H9 (cell line): Measurements from ENCODE around the gene SYMPK. TPM values are rescaled to one million over a fixed set of nuclear protein-coding genes. Genes with fewer than 3 reads are reported as not detected.
A peak's percentile ranks its signal among the peaks of the same experiment; 100 is the strongest.

Experiments
- DNase-seq: peaks from one replicate; pipeline ENCODE4 v3.0.0-alpha.2; 2017
- H2AFZ ChIP-seq: one replicate; pipeline ENCODE4 v1.6.1; 2013; ENCODE audit warnings: mild to moderate bottlenecking, low read length, control low read depth, moderate library complexity
- H2AK5ac ChIP-seq: 2 replicates; pipeline ENCODE4 v1.6.1; 2013; ENCODE audit warnings: low read length, control low read depth, mixed read lengths; ENCODE audit not compliant: insufficient read length
- H2BK120ac ChIP-seq: one replicate; pipeline ENCODE4 v1.6.1; 2013; ENCODE audit warnings: low read depth, mild to moderate bottlenecking, low read length, control low read depth, inconsistent platforms; ENCODE audit not compliant: poor library complexity, severe bottlenecking
- H2BK12ac ChIP-seq: 2 replicates; pipeline ENCODE4 v1.6.1; 2013; ENCODE audit warnings: low read length, control low read depth, mixed read lengths, low read depth; ENCODE audit not compliant: insufficient read length
- H2BK15ac ChIP-seq: 2 replicates; pipeline ENCODE4 v1.6.1; 2013; ENCODE audit warnings: low read depth, low read length, control low read depth
- H2BK20ac ChIP-seq: one replicate; pipeline ENCODE4 v1.6.1; 2013; ENCODE audit warnings: low read depth, mild to moderate bottlenecking, low read length, control low read depth, inconsistent platforms; ENCODE audit not compliant: poor library complexity, severe bottlenecking
- H2BK5ac ChIP-seq: 2 replicates; pipeline ENCODE4 v1.6.1; 2013; ENCODE audit warnings: low read length, control low read depth, mixed read lengths; ENCODE audit not compliant: insufficient read length
- H3K14ac ChIP-seq: 2 replicates; pipeline ENCODE4 v1.6.1; 2013; ENCODE audit warnings: low read length, control low read depth; ENCODE audit not compliant: insufficient read depth
- H3K18ac ChIP-seq: 2 replicates; pipeline ENCODE4 v1.6.1; 2013; ENCODE audit warnings: low read depth, mild to moderate bottlenecking, mixed read lengths, low read length, control low read depth; ENCODE audit not compliant: insufficient read length
- H3K23ac ChIP-seq: 2 replicates; pipeline ENCODE4 v1.6.1; 2013; ENCODE audit warnings: low read length, control low read depth, mixed read lengths, low read depth; ENCODE audit not compliant: insufficient read length
- H3K23me2 ChIP-seq: 2 replicates; pipeline ENCODE4 v1.6.1; 2013; ENCODE audit warnings: low read depth, mild to moderate bottlenecking, mixed read lengths, low read length, control low read depth; ENCODE audit not compliant: insufficient read length, poor library complexity, severe bottlenecking
- H3K27ac ChIP-seq: 2 replicates; pipeline ENCODE4 v1.5.1; 2013; ENCODE audit warnings: low read length, control low read depth, mixed read lengths, low read depth; ENCODE audit not compliant: insufficient read length
- H3K27me3 ChIP-seq: 2 replicates; pipeline ENCODE4 v1.6.1; 2013; ENCODE audit warnings: low read length, control low read depth, inconsistent platforms; ENCODE audit not compliant: insufficient read depth
- H3K4ac ChIP-seq: 2 replicates; pipeline ENCODE4 v1.6.1; 2013; ENCODE audit warnings: low read depth, mild to moderate bottlenecking, control low read depth, inconsistent platforms, low read length, moderate library complexity
- H3K4me1 ChIP-seq: 2 replicates; pipeline ENCODE4 v1.6.1; 2013; ENCODE audit warnings: low read length, control low read depth, inconsistent platforms; ENCODE audit not compliant: insufficient read depth
- H3K4me2 ChIP-seq: 2 replicates; pipeline ENCODE4 v1.6.1; 2013; ENCODE audit warnings: low read length, control low read depth, mixed read lengths; ENCODE audit not compliant: insufficient read length, insufficient read depth
- H3K56ac ChIP-seq: 2 replicates; pipeline ENCODE4 v1.6.1; 2013; ENCODE audit warnings: low read depth, mild to moderate bottlenecking, mixed read lengths, low read length, control low read depth; ENCODE audit not compliant: insufficient read length
- H3K79me1 ChIP-seq: 2 replicates; pipeline ENCODE4 v1.6.1; 2013; ENCODE audit warnings: low read depth, mild to moderate bottlenecking, moderate library complexity, low read length, control low read depth, inconsistent platforms; ENCODE audit not compliant: insufficient read depth, poor library complexity, severe bottlenecking
- H3K79me2 ChIP-seq: 2 replicates; pipeline ENCODE4 v1.6.1; 2013; ENCODE audit warnings: low read length, control low read depth, inconsistent platforms; ENCODE audit not compliant: insufficient read depth
- H3K9ac ChIP-seq: 2 replicates; pipeline ENCODE4 v1.6.1; 2013; ENCODE audit warnings: low read length, control low read depth, mixed read lengths; ENCODE audit not compliant: insufficient read length; ENCODE audit errors: extremely low read depth
- H3K9me3 ChIP-seq: one replicate; pipeline ENCODE4 v1.6.1; 2013; ENCODE audit warnings: low read depth, low read length, inconsistent platforms; ENCODE audit not compliant: control insufficient read depth
- H3T11ph ChIP-seq: one replicate; pipeline ENCODE4 v1.6.1; 2013; ENCODE audit warnings: mild to moderate bottlenecking, low read length, control low read depth, inconsistent platforms
- H4K20me1 ChIP-seq: one replicate; pipeline ENCODE4 v1.6.1; 2013; ENCODE audit not compliant: control insufficient read depth, insufficient read length, insufficient read depth
- H4K5ac ChIP-seq: 2 replicates; pipeline ENCODE4 v1.6.1; 2013; ENCODE audit warnings: low read depth, mild to moderate bottlenecking, mixed read lengths, low read length, control low read depth; ENCODE audit not compliant: insufficient read length
- H4K8ac ChIP-seq: replicated peaks from 2 replicates; pipeline ENCODE4 v1.6.1; 2013; ENCODE audit warnings: low read length, control low read depth, mixed read lengths, low read depth; ENCODE audit not compliant: insufficient read length
- H4K91ac ChIP-seq: 2 replicates; pipeline ENCODE4 v1.6.1; 2013; ENCODE audit warnings: low read depth, mild to moderate bottlenecking, moderate library complexity, mixed read lengths, low read length, control low read depth; ENCODE audit not compliant: insufficient read length
- H3K27ac Mint-ChIP-seq, 3 experiments: 2 replicates in 2 of 3; 3 replicates in 1 of 3; pipeline ENCODE4 v1.8.0; 2020 to 2021; ENCODE audit warnings: mixed read lengths in 3 of 3, mild to moderate bottlenecking in 1 of 3, moderate library complexity in 1 of 3
- H3K27me3 Mint-ChIP-seq: 2 replicates; pipeline ENCODE4 v1.8.0; 2021; ENCODE audit warnings: low read depth, mild to moderate bottlenecking, moderate library complexity, mixed read lengths
- H3K36me3 Mint-ChIP-seq, 3 experiments: 2 replicates in 2 of 3; 3 replicates in 1 of 3; pipeline ENCODE4 v1.8.0; 2020 to 2021; ENCODE audit warnings: low read depth in 3 of 3, mixed read lengths in 3 of 3; ENCODE audit not compliant: insufficient read depth in 1 of 3
- H3K4me1 Mint-ChIP-seq, 2 experiments: 2 replicates each; pipeline ENCODE4 v1.8.0; 2020; ENCODE audit warnings: mixed read lengths in 2 of 2
- H3K4me3 Mint-ChIP-seq, 2 experiments: 2 replicates in 1 of 2; 3 replicates in 1 of 2; pipeline ENCODE4 v1.8.0; 2020 to 2021; ENCODE audit warnings: mild to moderate bottlenecking in 2 of 2, mixed read lengths in 2 of 2, moderate library complexity in 1 of 2
- H3K9me3 Mint-ChIP-seq, 2 experiments: 2 replicates in 1 of 2; 3 replicates in 1 of 2; pipeline ENCODE4 v1.8.0; 2020; ENCODE audit warnings: mild to moderate bottlenecking in 2 of 2, mixed read lengths in 2 of 2, moderate library complexity in 1 of 2
- WGBS: extraction: QIAGEN DNeasy Blood & Tissue Kit; methylation state at CpG from one replicate; pipeline ENCODE4 v1.1.7; 2013; ENCODE audit warnings: missing lambda C conversion rate, low lambda C conversion rate, mixed read lengths; ENCODE audit not compliant: insufficient read length; ENCODE audit errors: extremely low coverage; 5-methylcytosine and 5-hydroxymethylcytosine counted together
- total RNA-seq: library from RNA; stranded (reverse); gene quantifications from 2 replicates; pipeline ENCODE4 v1.2.1, GENCODE V29; 2021
- TF ChIP-seq, protein P1 (sequence below): fragments of 200-600 bp; sonication (generic); conservative IDR thresholded peaks from 3 replicates; pipeline ENCODE4 v1.8.0; 2021; ENCODE audit warnings: antibody characterized with exemption, mild to moderate bottlenecking

SYMPK gene
- total RNA-seq, 1 experiment from 2014 or later: 104 TPM

DNA sequence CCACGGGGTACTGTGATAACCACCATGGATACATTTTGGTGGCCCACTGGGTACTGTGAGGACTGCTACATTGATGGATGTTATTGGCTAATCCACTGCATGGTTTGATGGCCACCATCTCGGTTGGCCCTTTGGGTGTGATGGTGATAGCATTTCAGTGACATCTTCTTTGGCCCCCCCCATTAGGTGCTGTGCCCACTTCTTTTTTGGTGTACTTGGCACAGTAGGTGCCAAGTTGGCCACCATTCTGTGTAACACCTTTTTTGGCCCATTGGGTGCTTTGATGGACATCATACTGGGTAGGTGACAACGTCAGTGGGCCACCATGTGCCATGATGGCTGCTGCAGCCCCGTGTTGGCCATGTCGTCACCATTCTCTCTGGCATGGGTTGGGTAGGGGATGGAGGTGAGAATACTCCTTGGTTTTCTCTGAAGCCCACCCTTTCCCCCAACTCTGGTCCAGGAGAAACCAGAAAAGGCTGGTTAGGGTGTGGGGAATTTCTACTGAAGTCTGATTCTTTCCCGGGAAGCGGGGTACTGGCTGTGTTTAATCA is 10.3 kb upstream of the SYMPK start:
- no peak overlapping the region for H3T11ph ChIP-seq
- no peak overlapping the region for H2AK5ac ChIP-seq
- Mint-ChIP-seq H3K27me3 (no peaks in the 10 kb centered on the region; the same call in 1 of the 2 replicates), H3K36me3 (peaks cover 8 to 26% (median 20%) of the 10 kb centered on the region in 3 experiments; a peak in 6 of 7 replicates), H3K27ac (no peak overlapping the region), H3K4me3 (peak overlapping the region in 1 of 2 experiments; percentile 4; a peak in 1 of 5 replicates), H3K4me1 (peaks cover 19 to 30% of the 10 kb centered on the region in 2 experiments), H3K9me3 (no peaks in the 10 kb centered on the region)
- no peak overlapping the region for H2BK12ac ChIP-seq
- no peaks in the 10 kb centered on the region for H3K9me3 ChIP-seq
- H3K4me2 ChIP-seq: no peak overlapping the region
- H3K4me1 ChIP-seq: no peaks in the 10 kb centered on the region
- H2BK5ac ChIP-seq: no peak overlapping the region
- no peaks in the 10 kb centered on the region for H3K27me3 ChIP-seq
- no peak overlapping the region for H4K5ac ChIP-seq
- DNase-seq: no peak
- peaks cover 2% of the 10 kb centered on the region; the same call in 1 of the 2 replicates for H3K79me2 ChIP-seq
- H3K9ac ChIP-seq: no peak overlapping the region
- TF ChIP-seq, protein P1, sequence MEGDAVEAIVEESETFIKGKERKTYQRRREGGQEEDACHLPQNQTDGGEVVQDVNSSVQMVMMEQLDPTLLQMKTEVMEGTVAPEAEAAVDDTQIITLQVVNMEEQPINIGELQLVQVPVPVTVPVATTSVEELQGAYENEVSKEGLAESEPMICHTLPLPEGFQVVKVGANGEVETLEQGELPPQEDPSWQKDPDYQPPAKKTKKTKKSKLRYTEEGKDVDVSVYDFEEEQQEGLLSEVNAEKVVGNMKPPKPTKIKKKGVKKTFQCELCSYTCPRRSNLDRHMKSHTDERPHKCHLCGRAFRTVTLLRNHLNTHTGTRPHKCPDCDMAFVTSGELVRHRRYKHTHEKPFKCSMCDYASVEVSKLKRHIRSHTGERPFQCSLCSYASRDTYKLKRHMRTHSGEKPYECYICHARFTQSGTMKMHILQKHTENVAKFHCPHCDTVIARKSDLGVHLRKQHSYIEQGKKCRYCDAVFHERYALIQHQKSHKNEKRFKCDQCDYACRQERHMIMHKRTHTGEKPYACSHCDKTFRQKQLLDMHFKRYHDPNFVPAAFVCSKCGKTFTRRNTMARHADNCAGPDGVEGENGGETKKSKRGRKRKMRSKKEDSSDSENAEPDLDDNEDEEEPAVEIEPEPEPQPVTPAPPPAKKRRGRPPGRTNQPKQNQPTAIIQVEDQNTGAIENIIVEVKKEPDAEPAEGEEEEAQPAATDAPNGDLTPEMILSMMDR: no peak
- peaks cover 3% of the 10 kb centered on the region for H4K20me1 ChIP-seq
- no peak overlapping the region for H3K18ac ChIP-seq
- no peak overlapping the region for H2BK20ac ChIP-seq
- no peak overlapping the region for H4K91ac ChIP-seq
- H3K23me2 ChIP-seq: peaks cover 3% of the 10 kb centered on the region
- no CpG with 5 or more reads among the region's 7 CpGs for WGBS
- no peaks in the 10 kb centered on the region for H3K79me1 ChIP-seq
- H3K27ac ChIP-seq: no peak overlapping the region
- no peak overlapping the region for H2BK120ac ChIP-seq
- no peak overlapping the region for H3K14ac ChIP-seq
- H2BK15ac ChIP-seq: no peak overlapping the region
- no peak overlapping the region for H3K56ac ChIP-seq
- no peak overlapping the region for H4K8ac ChIP-seq
- no peak overlapping the region for H2AFZ ChIP-seq
- H3K23ac ChIP-seq: no peak overlapping the region
- no peak overlapping the region for H3K4ac ChIP-seq
